Prostate gland (tissue), 2 donors: ENCODE results near the gene OR5K2.

Experiments
- POLR2A ChIP-seq: fragments of 450-650 bp; IDR thresholded peaks from one replicate; pipeline ENCODE4 v1.6.1; 2016; ENCODE audit warnings: antibody characterized with exemption, mild to moderate bottlenecking
- POLR2AphosphoS5 ChIP-seq: sonication (generic); formaldehyde crosslinking; IDR thresholded peaks from one replicate; pipeline ENCODE4 v1.6.1; 2017; ENCODE audit warnings: antibody characterized with exemption
- TF ChIP-seq, protein P1 (sequence below), 4 experiments: fragments of 200-600 bp in 2 of 4; fragments of 450-650 bp in 2 of 4; sonication (generic) in 2 of 4; IDR thresholded peaks; 1 replicate in 3 of 4; 2 replicates in 1 of 4; pipeline ENCODE4 v1.5.1; 2016 to 2019; ENCODE audit warnings: antibody characterized with exemption in 4 of 4, mild to moderate bottlenecking in 2 of 4, moderate library complexity in 2 of 4

DNA sequence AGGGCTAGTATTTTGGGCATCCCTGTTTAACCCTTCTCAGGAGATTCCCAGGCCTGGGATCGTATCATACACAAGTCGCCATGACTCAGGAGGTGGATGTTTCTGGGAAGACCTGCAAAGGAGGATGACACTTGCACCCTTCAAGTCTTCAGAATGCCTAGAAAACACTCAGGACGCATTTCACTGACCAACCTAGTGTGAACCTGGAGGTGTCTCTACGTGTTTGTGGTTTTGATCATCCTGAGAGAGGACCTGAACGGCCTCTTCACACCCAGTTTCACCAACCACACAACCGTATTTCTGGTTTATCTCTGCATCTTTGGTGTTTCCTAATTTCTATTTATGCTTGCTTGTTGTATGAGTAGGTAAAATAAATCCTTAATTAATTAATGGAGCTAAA lies 28.0 kb downstream of the OR5K2 start:
- TF ChIP-seq, protein P1, sequence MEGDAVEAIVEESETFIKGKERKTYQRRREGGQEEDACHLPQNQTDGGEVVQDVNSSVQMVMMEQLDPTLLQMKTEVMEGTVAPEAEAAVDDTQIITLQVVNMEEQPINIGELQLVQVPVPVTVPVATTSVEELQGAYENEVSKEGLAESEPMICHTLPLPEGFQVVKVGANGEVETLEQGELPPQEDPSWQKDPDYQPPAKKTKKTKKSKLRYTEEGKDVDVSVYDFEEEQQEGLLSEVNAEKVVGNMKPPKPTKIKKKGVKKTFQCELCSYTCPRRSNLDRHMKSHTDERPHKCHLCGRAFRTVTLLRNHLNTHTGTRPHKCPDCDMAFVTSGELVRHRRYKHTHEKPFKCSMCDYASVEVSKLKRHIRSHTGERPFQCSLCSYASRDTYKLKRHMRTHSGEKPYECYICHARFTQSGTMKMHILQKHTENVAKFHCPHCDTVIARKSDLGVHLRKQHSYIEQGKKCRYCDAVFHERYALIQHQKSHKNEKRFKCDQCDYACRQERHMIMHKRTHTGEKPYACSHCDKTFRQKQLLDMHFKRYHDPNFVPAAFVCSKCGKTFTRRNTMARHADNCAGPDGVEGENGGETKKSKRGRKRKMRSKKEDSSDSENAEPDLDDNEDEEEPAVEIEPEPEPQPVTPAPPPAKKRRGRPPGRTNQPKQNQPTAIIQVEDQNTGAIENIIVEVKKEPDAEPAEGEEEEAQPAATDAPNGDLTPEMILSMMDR (IDR thresholded peaks at IDR 0.05), result no peak
- TF ChIP-seq POLR2AphosphoS5, result no peak
- no peak for TF ChIP-seq POLR2A
